Measurements from ENCODE around the gene PSD4. TPM values are rescaled to one million over a fixed set of nuclear protein-coding genes. Genes with fewer than 3 reads are reported as not detected.

Gene PSD4
- total and polyA plus RNA-seq, 10 of the 15 experiments (the other 5 are each of a cell fraction or from before 2014, with no cell fraction given) = 0.68 to 114 (median 35.1) TPM

GRCh38 chr2:113211226-113212105 is 37.7 kb downstream of the PSD4 start:
- WGBS (ENCODE audit: insufficient coverage, insufficient replicate concordance, low lambda C conversion rate, missing lambda C conversion rate) = 40% methylated on average over 13 of the region's 13 CpGs
- H3K79me2 ChIP-seq (ENCODE audit: control insufficient read depth, insufficient read depth, low read length) = no peaks in the 10 kb centered on the region
- no peak overlapping the region for H2AFZ ChIP-seq (ENCODE audit: control insufficient read depth, low read depth, low read length)
- ChIA-PET SMC1A (ENCODE audit: uncharacterized antibody, unreplicated experiment) (interaction anchor here (0.6 kb wide), 1 partner anchor 62 kb away, joined by 3 read pairs; no protein-coding TSS in a partner anchor), POLR2A (interaction anchor here (1.0 kb wide), 1 partner anchor 24 kb away, joined by 3 read pairs; no protein-coding TSS in a partner anchor), CTCF (interaction anchor here (0.8 to 1.7 kb wide), 6 partner anchors 8 to 178 kb away, joined by 3 to 6 read pairs (median 3); no protein-coding TSS in a partner anchor), RAD21 (ENCODE audit: unreplicated experiment) (no interaction called here)
- no peaks in the 10 kb centered on the region for H3K9me3 ChIP-seq (replicated peaks; ENCODE audit: control insufficient read depth, insufficient read depth, low read length)
- H4K20me1 ChIP-seq (ENCODE audit: control insufficient read depth, insufficient read depth) = no peaks in the 10 kb centered on the region
- ATAC-seq (no peak), DNase-seq (ENCODE audit: low read depth, low spot score) (no peak), FAIRE-seq (no peak)
- H3K9ac ChIP-seq (ENCODE audit: control insufficient read depth, insufficient read depth, low read length) = no peak overlapping the region
- no peaks in the 10 kb centered on the region for H3K4me1 ChIP-seq (ENCODE audit: control insufficient read depth, insufficient read depth, low read length)
- H3K4me3 ChIP-seq = no peak overlapping the region
- TF ChIP-seq CHD1 (IDR thresholded peaks at IDR 0.05; ENCODE audit: low read depth, low read length) = no peak
- no peaks in the 10 kb centered on the region; a peak in 1 of 4 replicates for H3K27me3 ChIP-seq (replicated peaks in 1 of 2; ENCODE audit: control insufficient read depth in 2 of 2, insufficient read depth in 2 of 2, low read length in 1 of 2)
- intact Hi-C loops (cut with micrococcal nuclease; ENCODE audit: unreplicated experiment) = no loop called here
- no TSS peak for BruUV-seq (replicated peaks)
- H3K4me2 ChIP-seq (ENCODE audit: control insufficient read depth, insufficient read depth) = no peak overlapping the region
- in situ Hi-C loops (cut with MboI) = no loop called here
- no peaks in the 10 kb centered on the region for H3K36me3 ChIP-seq (ENCODE audit: control insufficient read depth in 2 of 2, insufficient read depth in 2 of 2, low read length in 1 of 2)
- no peak overlapping the region for H3K27ac ChIP-seq (ENCODE audit: control insufficient read depth, insufficient read depth)

- ChIA-PET POLR2A (no interaction called here), CTCF (interaction anchor here (1.0 to 1.7 kb wide), 2 partner anchors 9 to 74 kb away, joined by 3 to 6 read pairs; no protein-coding TSS in a partner anchor), SMC1A (ENCODE audit: uncharacterized antibody, unreplicated experiment) (no interaction called here), RAD21 (ENCODE audit: unreplicated experiment) (interaction anchor here (1.3 kb wide), 1 partner anchor 8 kb away, joined by 4 read pairs; no protein-coding TSS in a partner anchor)
- ATAC-seq (no peak), FAIRE-seq (no peak), DNase-seq (ENCODE audit: low read depth, low spot score) (no peak)
- intact Hi-C loops (cut with micrococcal nuclease; ENCODE audit: unreplicated experiment) = no loop called here
- no peak overlapping the region for H3K27ac ChIP-seq (ENCODE audit: control insufficient read depth, insufficient read depth)
- WGBS (ENCODE audit: insufficient coverage, insufficient replicate concordance, low lambda C conversion rate, missing lambda C conversion rate) = 17% methylated on average over 21 of the region's 26 CpGs
- peaks cover 2% of the 10 kb centered on the region; the same call in 1 of the 2 replicates for H3K4me1 ChIP-seq (ENCODE audit: control insufficient read depth, insufficient read depth, low read length)
- H4K20me1 ChIP-seq (ENCODE audit: control insufficient read depth, insufficient read depth) = no peaks in the 10 kb centered on the region
- no peaks in the 10 kb centered on the region; a peak in 1 of 4 replicates for H3K27me3 ChIP-seq (replicated peaks in 1 of 2; ENCODE audit: control insufficient read depth in 2 of 2, insufficient read depth in 2 of 2, low read length in 1 of 2)
- H2AFZ ChIP-seq (ENCODE audit: control insufficient read depth, low read depth, low read length) = no peak overlapping the region
- in situ Hi-C loops (cut with MboI) = no loop called here
- no peaks in the 10 kb centered on the region for H3K9me3 ChIP-seq (replicated peaks; ENCODE audit: control insufficient read depth, insufficient read depth, low read length)
- no peak overlapping the region for H3K4me2 ChIP-seq (ENCODE audit: control insufficient read depth, insufficient read depth)
- no peak overlapping the region for H3K4me3 ChIP-seq
- H3K9ac ChIP-seq (ENCODE audit: control insufficient read depth, insufficient read depth, low read length) = no peak overlapping the region
- H3K36me3 ChIP-seq (ENCODE audit: control insufficient read depth in 2 of 2, insufficient read depth in 2 of 2, low read length in 1 of 2) = no peaks in the 10 kb centered on the region
- H3K79me2 ChIP-seq (ENCODE audit: control insufficient read depth, insufficient read depth, low read length) = no peaks in the 10 kb centered on the region
- no TSS peak for BruUV-seq (replicated peaks)
- TF ChIP-seq SREBF2 (IDR thresholded peaks at IDR 0.05; ENCODE audit: low read length) (no peak), ELK1 (IDR thresholded peaks at IDR 0.05; ENCODE audit: low read depth, low read length) (no peak), SUPT20H (IDR thresholded peaks at IDR 0.05; ENCODE audit: borderline replicate concordance, control insufficient read depth, low read depth, low read length) (no peak), SKIL (IDR thresholded peaks at IDR 0.05; ENCODE audit: low read depth, poor library complexity, severe bottlenecking) (no peak), MLLT1 (IDR thresholded peaks at IDR 0.05) (no peak), SIN3A (IDR thresholded peaks at IDR 0.05; ENCODE audit: low read depth, low read length) (no peak), CEBPB (IDR thresholded peaks at IDR 0.05; ENCODE audit: borderline replicate concordance in 1 of 2, low read depth in 2 of 2, low read length in 2 of 2) (no peak)
Observed at GRCh38 chr2:113212245-113213060, 38.7 kb downstream of the PSD4 start.

Data from GM12878 (cell line).